GM12878 (cell line): ENCODE results near the gene P3H2. TPM values are rescaled to one million over a fixed set of nuclear protein-coding genes. Genes with fewer than 3 reads are reported as not detected.

ENCODE experiments used
- ATAC-seq: fragments of 200-7000 bp; cut with Tn5 transposase; 3 replicates; pipeline ENCODE4 v1.9.1; 2020; ENCODE audit warnings: mild to moderate bottlenecking, moderate library complexity
- BruUV-seq: library from RNA; stranded (reverse); fragments of 400-500 nt; replicated peaks from 2 replicates; lab custom pipeline; 2021; lab: Mats Ljungman, UMichigan
- CTCF ChIA-PET: fragments of 300-600 bp; sonication (Branson Sonifier 250); formaldehyde crosslinking; extraction: SDS; loops from one replicate; lab custom pipeline; 2021; ENCODE audit warnings: inconsistent platforms; lab: Yijun Ruan, JAX
- POLR2A ChIA-PET: fragments of 350-600 bp; formaldehyde crosslinking; extraction: SDS; loops from one replicate; lab custom pipeline; 2021; ENCODE audit warnings: inconsistent platforms; lab: Charles Lee
- RAD21 ChIA-PET: fragments of 300-600 bp; sonication (Branson Sonifier 250); formaldehyde crosslinking; loops from one replicate; lab custom pipeline; 2023; ENCODE audit warnings: antibody characterized with exemption; ENCODE audit not compliant: unreplicated experiment; lab: Charles Lee
- SMC1A ChIA-PET: fragments of 300-600 bp; sonication (Branson Sonifier 250); formaldehyde crosslinking; loops from one replicate; lab custom pipeline; 2023; ENCODE audit not compliant: unreplicated experiment, uncharacterized antibody; lab: Charles Lee
- DNase-seq: peaks from one replicate; pipeline ENCODE4 v3.0.0-alpha.2; 2011; ENCODE audit warnings: low read depth, low spot score
- FAIRE-seq: peaks from 3 replicates; lab custom pipeline; 2011; peaks lifted over from hg19 to GRCh38; lab: Jason Lieb, UNC
- H2AFZ ChIP-seq: 2 replicates; pipeline ENCODE4 v1.6.0; 2011; ENCODE audit warnings: low read depth, low read length, control low read depth; ENCODE audit not compliant: control insufficient read depth
- H3K27ac ChIP-seq: 2 replicates; pipeline ENCODE4 v1.5.1; 2011; ENCODE audit warnings: control low read depth; ENCODE audit not compliant: control insufficient read depth, insufficient read depth
- H3K27me3 ChIP-seq, 2 experiments: replicated peaks in 1 of 2; 2 replicates each; pipeline versions ENCODE4 v1.6.0 to v1.6.1; 2011; ENCODE audit warnings: low read length in 1 of 2; ENCODE audit not compliant: control insufficient read depth in 2 of 2, insufficient read depth in 2 of 2
- H3K36me3 ChIP-seq, 2 experiments: 2 replicates each; pipeline ENCODE4 v1.5.1; 2011; ENCODE audit warnings: low read length in 1 of 2; ENCODE audit not compliant: control insufficient read depth in 2 of 2, insufficient read depth in 2 of 2
- H3K4me1 ChIP-seq: 2 replicates; pipeline ENCODE4 v1.6.1; 2011; ENCODE audit warnings: mild to moderate bottlenecking, low read length, moderate library complexity, mixed read lengths; ENCODE audit not compliant: control insufficient read depth, insufficient read depth
- H3K4me2 ChIP-seq: 2 replicates; pipeline ENCODE4 v1.6.0; 2011; ENCODE audit warnings: control low read depth; ENCODE audit not compliant: control insufficient read depth, insufficient read depth
- H3K4me3 ChIP-seq: fragments of 200-600 bp; sonication (generic); 2 replicates; pipeline ENCODE4 v1.5.1; 2016
- H3K79me2 ChIP-seq: 2 replicates; pipeline ENCODE4 v1.6.0; 2011; ENCODE audit warnings: low read length; ENCODE audit not compliant: control insufficient read depth, insufficient read depth
- H3K9ac ChIP-seq: 2 replicates; pipeline ENCODE4 v1.8.0; 2011; ENCODE audit warnings: low read length, control low read depth, mixed read lengths; ENCODE audit not compliant: control insufficient read depth, insufficient read depth
- H3K9me3 ChIP-seq: replicated peaks from 3 replicates; pipeline ENCODE4 v1.5.1; 2011; ENCODE audit warnings: mild to moderate bottlenecking, low read length; ENCODE audit not compliant: control insufficient read depth, insufficient read depth
- H4K20me1 ChIP-seq: 2 replicates; pipeline ENCODE4 v1.6.0; 2011; ENCODE audit not compliant: control insufficient read depth, insufficient read depth
- EED ChIP-seq: sonication (generic); IDR thresholded peaks from 2 replicates; pipeline ENCODE4 v1.6.1; 2016; ENCODE audit warnings: antibody characterized with exemption, low read depth
- FOXM1 ChIP-seq: IDR thresholded peaks from 2 replicates; pipeline ENCODE4 v1.6.1; 2012; ENCODE audit warnings: low read depth, mild to moderate bottlenecking, inconsistent platforms, low read length, moderate library complexity
- GATAD2B ChIP-seq: fragments of 450-650 bp; conservative IDR thresholded peaks from 2 replicates; pipeline ENCODE4 v1.6.1; 2017; ENCODE audit warnings: low read depth, mild to moderate bottlenecking, moderate library complexity
- JUND ChIP-seq: IDR thresholded peaks from 2 replicates; pipeline ENCODE4 v1.6.1; 2012; ENCODE audit warnings: low read depth, mild to moderate bottlenecking, low read length, improper control_type of control experiment, moderate library complexity
- MXI1 ChIP-seq: fragments of 150-350 bp; IDR thresholded peaks from 2 replicates; pipeline ENCODE4 v1.6.1; 2011; ENCODE audit warnings: low read depth, mild to moderate bottlenecking, inconsistent platforms, low read length, improper control_type of control experiment
- PAX8 ChIP-seq: fragments of 450-650 bp; IDR thresholded peaks from 2 replicates; pipeline ENCODE4 v1.6.1; 2017; ENCODE audit warnings: mild to moderate bottlenecking, moderate library complexity
- STAT3 ChIP-seq: IDR thresholded peaks from 2 replicates; pipeline ENCODE4 v1.6.1; 2011; ENCODE audit warnings: low read depth, low read length, improper control_type of control experiment
- ZZZ3 ChIP-seq: IDR thresholded peaks from 2 replicates; pipeline ENCODE4 v1.6.1; 2011; ENCODE audit warnings: low read depth; ENCODE audit not compliant: control insufficient read depth, insufficient read length
- WGBS: methylation state at CpG from one replicate; pipeline ENCODE4 v1.1.6; 2016; ENCODE audit warnings: low lambda C conversion rate; ENCODE audit not compliant: insufficient replicate concordance, insufficient coverage; ENCODE audit errors: missing lambda C conversion rate; 5-methylcytosine and 5-hydroxymethylcytosine counted together
- in situ Hi-C: fragments of 300-500 bp; cut with MboI; formaldehyde crosslinking; loops from 9 replicates; pipeline ENCODE4 v1.14.3; 2018; ENCODE audit warnings: mixed read lengths
- intact Hi-C: fragments of 100-400 bp; cut with micrococcal nuclease; formaldehyde crosslinking; loops from one replicate; pipeline ENCODE4 v1.14.2; 2022; ENCODE audit not compliant: unreplicated experiment
- polyA plus RNA-seq, 11 experiments: library from polyadenylated mRNA; depleted of rRNA in 4 of 11; unstranded in 6 of 11; stranded (reverse) in 5 of 11; fragments of >200 nt; fragmentation: Nextera tagmentation in 4 of 11; fragmentation: Illumina TruSeq in 1 of 11; extraction: Ambion mirVana in 4 of 11; extraction: Trizol in 1 of 11; gene quantifications; 1 replicate in 1 of 11; 2 replicates in 10 of 11; pipeline versions ENCODE4 v1.2.1 to v1.2.3, GENCODE V29; 2011 to 2016; ENCODE audit warnings: inconsistent platforms in 2 of 11, missing spikeins in 2 of 11, low read depth in 1 of 11
- total RNA-seq, 4 experiments: library from RNA; depleted of rRNA in 3 of 4; stranded (reverse); fragments of >200 nt in 3 of 4; fragmentation: Illumina TruSeq in 1 of 4; extraction: Trizol in 1 of 4; gene quantifications; 2 replicates each; pipeline versions ENCODE4 v1.2.1 to v1.2.3, GENCODE V29; 2013 to 2021
- TF ChIP-seq, protein P1 (sequence below): fragments of 450-650 bp; formaldehyde crosslinking; IDR thresholded peaks from 2 replicates; pipeline ENCODE4 v1.5.0; 2022; ENCODE audit warnings: mild to moderate bottlenecking, missing genetic modification characterization
- TF ChIP-seq, protein P2 (sequence below): fragments of 450-650 bp; IDR thresholded peaks from 2 replicates; pipeline ENCODE4 v1.6.1; 2018; ENCODE audit warnings: mild to moderate bottlenecking, low read depth, moderate library complexity; ENCODE audit not compliant: partially characterized antibody

The P3H2 gene
- total and polyA plus RNA-seq, 10 of the 15 experiments (the other 5 are each of a cell fraction or from before 2014, with no cell fraction given), result 27.0 to 97.6 (median 83.2) TPM

DNA sequence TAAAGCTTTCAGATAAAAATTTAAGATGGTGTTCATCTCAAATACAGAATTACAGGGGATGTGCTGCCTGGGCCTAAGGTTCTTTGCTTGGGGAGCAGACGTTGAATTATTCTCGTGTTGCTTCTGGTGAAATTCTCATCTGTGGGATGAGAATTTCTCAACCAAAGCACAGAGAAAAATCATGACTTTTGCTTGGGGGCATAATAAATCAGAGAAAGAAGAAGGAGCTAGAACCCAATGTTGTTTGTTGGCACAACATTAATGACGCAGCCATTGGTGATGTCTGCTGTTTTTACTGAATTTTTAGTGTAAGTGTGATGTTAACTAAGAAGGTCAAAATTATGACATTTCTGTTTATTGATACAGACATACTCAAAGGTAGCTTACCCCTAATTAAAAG, 35.7 kb downstream of the P3H2 start:
- H3K27ac ChIP-seq, result no peak overlapping the region
- SMC1A ChIA-PET, result interaction anchor here (1.0 to 2.5 kb wide), 11 partner anchors 7 to 341 kb away, joined by 3 to 14 read pairs (median 4); no protein-coding TSS in a partner anchor
- no peak for FAIRE-seq
- WGBS, result 66% methylated on average over 3 of the region's 3 CpGs
- TF ChIP-seq STAT3 (no peak), GATAD2B (no peak), EED (no peak)
- TF ChIP-seq, all 136 proteins: peak for 0
- intact Hi-C loops, result no loop called here
- DNase-seq (no peak), ATAC-seq (no peak)
- POLR2A ChIA-PET, result interaction anchor here (1.3 kb wide), 1 partner anchor 27 kb away, joined by 3 read pairs; no protein-coding TSS in a partner anchor
- Histone ChIP-seq H3K36me3 (no peaks in the 10 kb centered on the region), H3K4me2 (no peak overlapping the region), H2AFZ (no peak overlapping the region), H3K9me3 (no peaks in the 10 kb centered on the region), H3K79me2 (no peaks in the 10 kb centered on the region; the same call in none of the 2 replicates), H3K9ac (no peak overlapping the region), H3K27me3 (no peaks in the 10 kb centered on the region), H3K4me1 (no peaks in the 10 kb centered on the region), H4K20me1 (no peaks in the 10 kb centered on the region), H3K4me3 (no peak overlapping the region)
- no TSS peak for BruUV-seq
- RAD21 ChIA-PET, result interaction anchor here (0.7 to 2.3 kb wide), 7 partner anchors 8 to 340 kb away, joined by 3 to 8 read pairs (median 4); no protein-coding TSS in a partner anchor
- CTCF ChIA-PET, result interaction anchor here (0.8 to 1.9 kb wide), 10 partner anchors 8 to 299 kb away, joined by 3 to 7 read pairs (median 4); no protein-coding TSS in a partner anchor
- in situ Hi-C loops, result no loop called here

DNA sequence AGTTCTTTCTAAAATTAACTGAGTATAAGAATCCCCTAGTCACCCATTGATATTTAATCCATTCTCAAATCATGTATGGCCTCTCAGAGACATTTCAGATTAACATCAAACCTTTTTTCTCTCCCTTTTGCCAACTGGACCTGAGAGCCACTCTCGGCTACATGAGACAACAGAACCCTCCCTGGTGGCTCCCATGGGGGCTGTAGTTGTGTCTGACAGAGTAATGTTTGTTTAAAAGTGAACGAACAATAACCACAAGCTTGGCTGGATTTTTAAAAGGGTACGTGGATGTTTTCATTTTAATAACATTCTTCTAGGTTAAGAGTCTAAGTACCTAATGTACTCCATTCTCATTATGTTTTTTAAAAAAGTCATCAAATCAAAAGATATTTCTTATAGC, 37.1 kb downstream of the P3H2 start:
- Histone ChIP-seq H3K4me3 (no peak overlapping the region), H3K9me3 (no peaks in the 10 kb centered on the region), H3K36me3 (no peaks in the 10 kb centered on the region), H3K9ac (no peak overlapping the region), H3K79me2 (no peaks in the 10 kb centered on the region; the same call in none of the 2 replicates), H4K20me1 (no peaks in the 10 kb centered on the region), H2AFZ (no peak overlapping the region), H3K27ac (no peak overlapping the region), H3K4me1 (no peaks in the 10 kb centered on the region), H3K4me2 (no peak overlapping the region), H3K27me3 (no peaks in the 10 kb centered on the region)
- CTCF ChIA-PET, result interaction anchor here (1.3 kb wide), 1 partner anchor 116 kb away, joined by 3 read pairs; no protein-coding TSS in a partner anchor
- POLR2A ChIA-PET, result interaction anchor here (0.8 to 1.2 kb wide), 2 partner anchors 10 kb away, joined by 3 to 4 read pairs; no protein-coding TSS in a partner anchor
- SMC1A ChIA-PET, result interaction anchor here (0.8 to 2.0 kb wide), 6 partner anchors 9 to 116 kb away, joined by 3 to 6 read pairs (median 4); no protein-coding TSS in a partner anchor
- no peak for ATAC-seq
- DNase-seq, result no peak
- no TSS peak for BruUV-seq
- RAD21 ChIA-PET, result interaction anchor here (1.0 to 1.6 kb wide), 2 partner anchors 18 to 36 kb away, joined by 3 read pairs; no protein-coding TSS in a partner anchor
- intact Hi-C loops (no loop called here), in situ Hi-C loops (no loop called here)
- WGBS, result 37% methylated on average over 3 of the region's 3 CpGs
- no peak for FAIRE-seq
- TF ChIP-seq, protein P1, sequence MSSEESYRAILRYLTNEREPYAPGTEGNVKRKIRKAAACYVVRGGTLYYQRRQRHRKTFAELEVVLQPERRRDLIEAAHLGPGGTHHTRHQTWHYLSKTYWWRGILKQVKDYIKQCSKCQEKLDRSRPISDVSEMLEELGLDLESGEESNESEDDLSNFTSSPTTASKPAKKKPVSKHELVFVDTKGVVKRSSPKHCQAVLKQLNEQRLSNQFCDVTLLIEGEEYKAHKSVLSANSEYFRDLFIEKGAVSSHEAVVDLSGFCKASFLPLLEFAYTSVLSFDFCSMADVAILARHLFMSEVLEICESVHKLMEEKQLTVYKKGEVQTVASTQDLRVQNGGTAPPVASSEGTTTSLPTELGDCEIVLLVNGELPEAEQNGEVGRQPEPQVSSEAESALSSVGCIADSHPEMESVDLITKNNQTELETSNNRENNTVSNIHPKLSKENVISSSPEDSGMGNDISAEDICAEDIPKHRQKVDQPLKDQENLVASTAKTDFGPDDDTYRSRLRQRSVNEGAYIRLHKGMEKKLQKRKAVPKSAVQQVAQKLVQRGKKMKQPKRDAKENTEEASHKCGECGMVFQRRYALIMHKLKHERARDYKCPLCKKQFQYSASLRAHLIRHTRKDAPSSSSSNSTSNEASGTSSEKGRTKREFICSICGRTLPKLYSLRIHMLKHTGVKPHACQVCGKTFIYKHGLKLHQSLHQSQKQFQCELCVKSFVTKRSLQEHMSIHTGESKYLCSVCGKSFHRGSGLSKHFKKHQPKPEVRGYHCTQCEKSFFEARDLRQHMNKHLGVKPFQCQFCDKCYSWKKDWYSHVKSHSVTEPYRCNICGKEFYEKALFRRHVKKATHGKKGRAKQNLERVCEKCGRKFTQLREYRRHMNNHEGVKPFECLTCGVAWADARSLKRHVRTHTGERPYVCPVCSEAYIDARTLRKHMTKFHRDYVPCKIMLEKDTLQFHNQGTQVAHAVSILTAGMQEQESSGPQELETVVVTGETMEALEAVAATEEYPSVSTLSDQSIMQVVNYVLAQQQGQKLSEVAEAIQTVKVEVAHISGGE (CRISPR knock-in tag), result no peak
- TF ChIP-seq FOXM1, result no peak
- TF ChIP-seq MXI1, result no peak
- TF ChIP-seq JUND, result no peak
- no peak for TF ChIP-seq PAX8
- TF ChIP-seq, protein P2, sequence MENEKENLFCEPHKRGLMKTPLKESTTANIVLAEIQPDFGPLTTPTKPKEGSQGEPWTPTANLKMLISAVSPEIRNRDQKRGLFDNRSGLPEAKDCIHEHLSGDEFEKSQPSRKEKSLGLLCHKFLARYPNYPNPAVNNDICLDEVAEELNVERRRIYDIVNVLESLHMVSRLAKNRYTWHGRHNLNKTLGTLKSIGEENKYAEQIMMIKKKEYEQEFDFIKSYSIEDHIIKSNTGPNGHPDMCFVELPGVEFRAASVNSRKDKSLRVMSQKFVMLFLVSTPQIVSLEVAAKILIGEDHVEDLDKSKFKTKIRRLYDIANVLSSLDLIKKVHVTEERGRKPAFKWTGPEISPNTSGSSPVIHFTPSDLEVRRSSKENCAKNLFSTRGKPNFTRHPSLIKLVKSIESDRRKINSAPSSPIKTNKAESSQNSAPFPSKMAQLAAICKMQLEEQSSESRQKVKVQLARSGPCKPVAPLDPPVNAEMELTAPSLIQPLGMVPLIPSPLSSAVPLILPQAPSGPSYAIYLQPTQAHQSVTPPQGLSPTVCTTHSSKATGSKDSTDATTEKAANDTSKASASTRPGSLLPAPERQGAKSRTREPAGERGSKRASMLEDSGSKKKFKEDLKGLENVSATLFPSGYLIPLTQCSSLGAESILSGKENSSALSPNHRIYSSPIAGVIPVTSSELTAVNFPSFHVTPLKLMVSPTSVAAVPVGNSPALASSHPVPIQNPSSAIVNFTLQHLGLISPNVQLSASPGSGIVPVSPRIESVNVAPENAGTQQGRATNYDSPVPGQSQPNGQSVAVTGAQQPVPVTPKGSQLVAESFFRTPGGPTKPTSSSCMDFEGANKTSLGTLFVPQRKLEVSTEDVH, result no peak
- no peak for TF ChIP-seq ZZZ3
